Panc1 (cell line): ENCODE data around the gene PDXK. TPM values are rescaled to one million over a fixed set of nuclear protein-coding genes. Genes with fewer than 3 reads are reported as not detected.

Source experiments
- ATAC-seq: fragments of 200-7000 bp; cut with Tn5 transposase; 2 replicates; pipeline ENCODE4 v1.9.1; 2020; ENCODE audit warnings: mild to moderate bottlenecking, moderate library complexity
- BruUV-seq: library from RNA; stranded (reverse); fragments of 400-500 nt; replicated peaks from 2 replicates; lab custom pipeline; 2021; lab: Mats Ljungman, UMichigan
- CTCF ChIA-PET: fragments of 300-600 bp; sonication (Branson Sonifier 250); formaldehyde crosslinking; loops from one replicate; lab custom pipeline; 2022; ENCODE audit warnings: antibody characterized with exemption; lab: Charles Lee
- POLR2A ChIA-PET: fragments of 300-600 bp; sonication (Branson Sonifier 250); formaldehyde crosslinking; loops from one replicate; lab custom pipeline; 2022; ENCODE audit warnings: antibody characterized with exemption; lab: Charles Lee
- DNase-seq: peaks from one replicate; pipeline ENCODE4 v3.0.0-alpha.2; 2010; ENCODE audit warnings: low read depth, low spot score
- H3K27ac ChIP-seq: 2 replicates; pipeline ENCODE4 v1.5.1; 2011; ENCODE audit warnings: mild to moderate bottlenecking, low read length, inconsistent platforms
- H3K27me3 ChIP-seq: fragments of 200-500 bp; sonication (Bioruptor generic); 2 replicates; pipeline ENCODE4 v1.6.0; 2014; ENCODE audit warnings: low read length, inconsistent platforms; ENCODE audit not compliant: control insufficient read depth, insufficient read depth
- H3K36me3 ChIP-seq: fragments of 200-500 bp; sonication (Bioruptor generic); 2 replicates; pipeline ENCODE4 v1.5.1; 2014; ENCODE audit warnings: inconsistent platforms, mild to moderate bottlenecking, low read length, moderate library complexity; ENCODE audit not compliant: control insufficient read depth, insufficient read depth
- H3K4me1 ChIP-seq: 2 replicates; pipeline ENCODE4 v1.5.1; 2011; ENCODE audit warnings: inconsistent platforms, mild to moderate bottlenecking, low read length, moderate library complexity; ENCODE audit not compliant: control insufficient read depth, insufficient read depth
- H3K4me3 ChIP-seq, 2 experiments: 2 replicates each; pipeline ENCODE4 v1.5.1; 2011 to 2012; ENCODE audit warnings: low read depth in 2 of 2, low read length in 2 of 2, mild to moderate bottlenecking in 2 of 2, inconsistent platforms in 1 of 2, moderate library complexity in 1 of 2
- H3K9me3 ChIP-seq: fragments of 200-500 bp; sonication (Bioruptor generic); 2 replicates; pipeline ENCODE4 v1.5.1; 2014; ENCODE audit warnings: low read depth, mild to moderate bottlenecking, inconsistent platforms, low read length, moderate library complexity; ENCODE audit not compliant: control insufficient read depth, insufficient read depth
- POLR2AphosphoS5 ChIP-seq: IDR thresholded peaks from 2 replicates; pipeline ENCODE4 v1.6.1; 2012; ENCODE audit warnings: mild to moderate bottlenecking, low read depth, low read length, moderate library complexity
- SIN3A ChIP-seq: IDR thresholded peaks from 2 replicates; pipeline ENCODE4 v1.6.1; 2012; ENCODE audit warnings: low read depth, mild to moderate bottlenecking, low read length, moderate library complexity, borderline replicate concordance; ENCODE audit not compliant: insufficient read depth
- TCF7L2 ChIP-seq: IDR thresholded peaks from 2 replicates; pipeline ENCODE4 v1.6.1; 2011; ENCODE audit warnings: mild to moderate bottlenecking, low read depth, low read length, inconsistent platforms
- in situ Hi-C: cut with HindIII; loops from 2 replicates; pipeline ENCODE4 v1.10.0; 2016; ENCODE audit warnings: low sequenced_read_pairs, low pct_unique_long_range_greater_than_20kb
- intact Hi-C: fragments of 100-400 bp; cut with micrococcal nuclease; formaldehyde crosslinking; loops from one replicate; pipeline ENCODE4 v1.10.0; 2022; ENCODE audit not compliant: unreplicated experiment
- total RNA-seq: library from RNA; stranded (reverse); gene quantifications from one replicate; pipeline ENCODE4 v1.2.1, GENCODE V29; 2021; ENCODE audit not compliant: unreplicated experiment
- TF ChIP-seq, protein P1 (sequence below), 2 experiments: IDR thresholded peaks; 2 replicates each; pipeline ENCODE4 v1.6.1; 2011 to 2012; ENCODE audit warnings: low read depth in 2 of 2, control low read depth in 1 of 2, low read length in 1 of 2, mild to moderate bottlenecking in 1 of 2, moderate library complexity in 1 of 2; ENCODE audit not compliant: insufficient read depth in 1 of 2
- TF ChIP-seq, protein P2 (sequence below): fragments of 450-650 bp; IDR thresholded peaks from 2 replicates; pipeline ENCODE4 v1.5.1; 2017; ENCODE audit warnings: mild to moderate bottlenecking

The PDXK gene
- total RNA-seq, 1 experiment from 2014 or later: 184 TPM

DNA sequence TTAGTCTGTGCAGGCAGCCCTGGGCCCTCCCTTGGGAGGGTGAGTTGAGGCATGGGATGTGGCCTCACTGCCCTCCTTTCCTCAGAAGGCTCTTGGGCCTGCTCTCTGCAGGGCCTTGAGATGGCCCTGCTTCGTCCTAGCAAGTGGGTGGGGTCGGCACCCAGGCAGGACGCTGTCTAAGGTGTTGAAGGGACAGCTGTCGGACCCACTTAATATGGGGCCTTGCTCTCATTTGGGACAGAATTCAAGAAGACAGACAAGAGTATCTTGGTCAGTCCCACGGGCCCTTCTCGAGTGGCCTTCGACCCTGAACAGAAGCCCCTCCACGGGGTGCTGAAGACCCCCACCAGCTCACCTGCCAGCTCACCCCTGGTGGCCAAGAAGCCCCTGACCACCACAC, 26.0 kb upstream of the PDXK start:
- Histone ChIP-seq H3K4me3 (no peak overlapping the region), H3K9me3 (no peaks in the 10 kb centered on the region), H3K27me3 (no peaks in the 10 kb centered on the region), H3K4me1 (no peaks in the 10 kb centered on the region), H3K36me3 (no peaks in the 10 kb centered on the region; the same call in none of the 2 replicates), H3K27ac (no peak overlapping the region)
- ChIA-PET POLR2A (no interaction called here), CTCF (no interaction called here)
- intact Hi-C loops (no loop called here), in situ Hi-C loops (no loop called here)
- no TSS peak for BruUV-seq
- DNase-seq (no peak), ATAC-seq (no peak; the same call in 1 of the 2 replicates)
- TF ChIP-seq, protein P1, sequence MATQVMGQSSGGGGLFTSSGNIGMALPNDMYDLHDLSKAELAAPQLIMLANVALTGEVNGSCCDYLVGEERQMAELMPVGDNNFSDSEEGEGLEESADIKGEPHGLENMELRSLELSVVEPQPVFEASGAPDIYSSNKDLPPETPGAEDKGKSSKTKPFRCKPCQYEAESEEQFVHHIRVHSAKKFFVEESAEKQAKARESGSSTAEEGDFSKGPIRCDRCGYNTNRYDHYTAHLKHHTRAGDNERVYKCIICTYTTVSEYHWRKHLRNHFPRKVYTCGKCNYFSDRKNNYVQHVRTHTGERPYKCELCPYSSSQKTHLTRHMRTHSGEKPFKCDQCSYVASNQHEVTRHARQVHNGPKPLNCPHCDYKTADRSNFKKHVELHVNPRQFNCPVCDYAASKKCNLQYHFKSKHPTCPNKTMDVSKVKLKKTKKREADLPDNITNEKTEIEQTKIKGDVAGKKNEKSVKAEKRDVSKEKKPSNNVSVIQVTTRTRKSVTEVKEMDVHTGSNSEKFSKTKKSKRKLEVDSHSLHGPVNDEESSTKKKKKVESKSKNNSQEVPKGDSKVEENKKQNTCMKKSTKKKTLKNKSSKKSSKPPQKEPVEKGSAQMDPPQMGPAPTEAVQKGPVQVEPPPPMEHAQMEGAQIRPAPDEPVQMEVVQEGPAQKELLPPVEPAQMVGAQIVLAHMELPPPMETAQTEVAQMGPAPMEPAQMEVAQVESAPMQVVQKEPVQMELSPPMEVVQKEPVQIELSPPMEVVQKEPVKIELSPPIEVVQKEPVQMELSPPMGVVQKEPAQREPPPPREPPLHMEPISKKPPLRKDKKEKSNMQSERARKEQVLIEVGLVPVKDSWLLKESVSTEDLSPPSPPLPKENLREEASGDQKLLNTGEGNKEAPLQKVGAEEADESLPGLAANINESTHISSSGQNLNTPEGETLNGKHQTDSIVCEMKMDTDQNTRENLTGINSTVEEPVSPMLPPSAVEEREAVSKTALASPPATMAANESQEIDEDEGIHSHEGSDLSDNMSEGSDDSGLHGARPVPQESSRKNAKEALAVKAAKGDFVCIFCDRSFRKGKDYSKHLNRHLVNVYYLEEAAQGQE (IDR thresholded peaks at IDR 0.05; ENCODE audit: insufficient read depth in 1 of 2, low read depth in 2 of 2, low read length in 1 of 2): no peak
- TF ChIP-seq TCF7L2 (no peak), SIN3A (no peak)

DNA sequence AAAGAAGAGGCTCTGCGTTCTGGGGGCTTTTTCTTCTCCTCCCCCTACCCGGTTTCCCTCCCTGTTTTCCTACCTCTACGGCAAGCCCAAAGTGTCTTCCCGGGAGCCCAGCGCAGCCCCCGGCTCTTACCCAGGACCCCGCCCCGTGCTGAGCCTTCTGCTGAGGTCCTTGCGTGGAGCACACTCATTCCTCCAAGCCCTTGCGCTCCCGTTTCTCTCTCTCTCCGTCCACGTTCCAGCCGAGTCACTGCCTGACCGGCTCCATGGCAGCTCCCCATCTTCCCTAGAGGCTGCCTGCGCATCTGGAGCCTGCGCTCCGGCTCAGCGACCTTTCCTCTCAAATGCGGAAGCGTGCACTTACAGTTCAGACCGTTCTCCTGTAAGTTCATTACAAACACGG, 24.9 kb upstream of the PDXK start:
- TF ChIP-seq POLR2AphosphoS5 (no peak), TCF7L2 (no peak), SIN3A (no peak)
- TF ChIP-seq, protein P1 (IDR thresholded peaks at IDR 0.05; ENCODE audit: insufficient read depth in 1 of 2, low read depth in 2 of 2, low read length in 1 of 2): no peak
- TF ChIP-seq, protein P2, sequence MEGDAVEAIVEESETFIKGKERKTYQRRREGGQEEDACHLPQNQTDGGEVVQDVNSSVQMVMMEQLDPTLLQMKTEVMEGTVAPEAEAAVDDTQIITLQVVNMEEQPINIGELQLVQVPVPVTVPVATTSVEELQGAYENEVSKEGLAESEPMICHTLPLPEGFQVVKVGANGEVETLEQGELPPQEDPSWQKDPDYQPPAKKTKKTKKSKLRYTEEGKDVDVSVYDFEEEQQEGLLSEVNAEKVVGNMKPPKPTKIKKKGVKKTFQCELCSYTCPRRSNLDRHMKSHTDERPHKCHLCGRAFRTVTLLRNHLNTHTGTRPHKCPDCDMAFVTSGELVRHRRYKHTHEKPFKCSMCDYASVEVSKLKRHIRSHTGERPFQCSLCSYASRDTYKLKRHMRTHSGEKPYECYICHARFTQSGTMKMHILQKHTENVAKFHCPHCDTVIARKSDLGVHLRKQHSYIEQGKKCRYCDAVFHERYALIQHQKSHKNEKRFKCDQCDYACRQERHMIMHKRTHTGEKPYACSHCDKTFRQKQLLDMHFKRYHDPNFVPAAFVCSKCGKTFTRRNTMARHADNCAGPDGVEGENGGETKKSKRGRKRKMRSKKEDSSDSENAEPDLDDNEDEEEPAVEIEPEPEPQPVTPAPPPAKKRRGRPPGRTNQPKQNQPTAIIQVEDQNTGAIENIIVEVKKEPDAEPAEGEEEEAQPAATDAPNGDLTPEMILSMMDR: no peak
- DNase-seq (no peak), ATAC-seq (no peak)
- BruUV-seq: no TSS peak
- H3K36me3 ChIP-seq: no peaks in the 10 kb centered on the region; the same call in 1 of the 2 replicates
- POLR2A ChIA-PET: no interaction called here
- no peaks in the 10 kb centered on the region for H3K9me3 ChIP-seq
- in situ Hi-C loops: no loop called here
- H3K4me1 ChIP-seq: no peaks in the 10 kb centered on the region
- H3K4me3 ChIP-seq: no peak overlapping the region
- H3K27ac ChIP-seq: no peak overlapping the region
- CTCF ChIA-PET: no interaction called here
- no peaks in the 10 kb centered on the region for H3K27me3 ChIP-seq
- intact Hi-C loops: no loop called here
